HEK293T (cell line): Measurements from ENCODE around the gene PPP6R3.

ENCODE experiments used
- ARNT ChIP-seq: fragments of 450-650 bp; IDR thresholded peaks from 2 replicates; pipeline ENCODE4 v1.6.1; 2017; ENCODE audit warnings: mild to moderate bottlenecking
- BHLHE40 ChIP-seq: fragments of 450-650 bp; IDR thresholded peaks from 2 replicates; pipeline ENCODE4 v1.6.1; 2016; ENCODE audit warnings: mild to moderate bottlenecking, moderate library complexity, borderline replicate concordance
- ELF4 ChIP-seq: fragments of 450-650 bp; IDR thresholded peaks from 2 replicates; pipeline ENCODE4 v1.6.1; 2017; ENCODE audit warnings: antibody characterized with exemption
- FOXA1 ChIP-seq: fragments of 450-650 bp; IDR thresholded peaks from 2 replicates; pipeline ENCODE4 v1.6.1; 2016; ENCODE audit warnings: mild to moderate bottlenecking
- FOXK2 ChIP-seq: fragments of 450-650 bp; IDR thresholded peaks from 2 replicates; pipeline ENCODE4 v1.6.1; 2016; ENCODE audit warnings: mild to moderate bottlenecking
- FOXM1 ChIP-seq: fragments of 450-650 bp; IDR thresholded peaks from 2 replicates; pipeline ENCODE4 v1.6.1; 2017; ENCODE audit warnings: mild to moderate bottlenecking, borderline replicate concordance
- HDGF ChIP-seq: fragments of 450-650 bp; IDR thresholded peaks from 2 replicates; pipeline ENCODE4 v1.6.1; 2017; ENCODE audit warnings: antibody characterized with exemption, borderline replicate concordance
- L3MBTL2 ChIP-seq: fragments of 450-650 bp; conservative IDR thresholded peaks from 2 replicates; pipeline ENCODE4 v1.6.1; 2016; ENCODE audit warnings: mild to moderate bottlenecking
- NFRKB ChIP-seq: fragments of 450-650 bp; IDR thresholded peaks from 2 replicates; pipeline ENCODE4 v1.6.1; 2016; ENCODE audit warnings: mild to moderate bottlenecking, moderate library complexity
- SP1 ChIP-seq: fragments of 450-650 bp; IDR thresholded peaks from 2 replicates; pipeline ENCODE4 v1.6.1; 2017
- ZNF384 ChIP-seq: fragments of 450-650 bp; IDR thresholded peaks from 2 replicates; pipeline ENCODE4 v1.6.1; 2016

DNA sequence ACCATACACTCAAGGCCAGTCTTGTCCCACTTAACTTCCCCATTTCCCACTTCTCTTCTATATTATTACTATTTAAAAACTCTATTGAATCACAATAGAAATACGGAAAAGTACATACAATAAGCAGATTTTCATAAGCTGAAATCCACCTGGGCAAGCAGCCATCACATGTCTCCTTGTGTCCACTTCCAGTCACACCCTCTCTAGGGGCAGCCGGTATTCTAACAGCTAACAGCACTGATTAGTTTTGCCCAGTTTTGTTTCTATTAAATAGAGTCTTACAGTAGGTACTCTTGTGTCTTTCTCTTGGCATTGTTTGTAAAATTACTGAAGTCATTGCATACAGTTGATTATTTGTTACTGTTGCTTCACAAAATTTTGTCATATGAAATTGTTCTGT is 37.8 kb downstream of the PPP6R3 start:
- no peak for TF ChIP-seq SP1
- no peak for TF ChIP-seq NFRKB
- TF ChIP-seq ARNT = no peak
- TF ChIP-seq FOXM1 = no peak
- TF ChIP-seq ZNF384 = no peak
- TF ChIP-seq BHLHE40 = no peak
- no peak for TF ChIP-seq ELF4
- no peak for TF ChIP-seq FOXK2
- no peak for TF ChIP-seq L3MBTL2
- no peak for TF ChIP-seq HDGF
- TF ChIP-seq FOXA1 = no peak
